Tibial artery (tissue), 4 donors: ENCODE data around the gene CRYGS.
A peak's percentile ranks its signal among the peaks of the same experiment; 100 is the strongest.
"Not testable (repeated sequence)": the region's sequence is repeated elsewhere in the genome, so short reads cannot be mapped to it uniquely, and the experiment has no call there.

Experiments
- DNase-seq, 2 donors: peaks; one replicate each; pipeline ENCODE4 v3.0.0-alpha.2; 2019
- H3K27ac ChIP-seq, 2 donors: fragments of 200-600 bp; sonication (generic) in 1 of 2; 1 replicate in 1 of 2; 2 replicates in 1 of 2; pipeline ENCODE4 v1.5.1; 2018 to 2019; ENCODE audit warnings: mild to moderate bottlenecking in 1 of 2
- H3K27me3 ChIP-seq, 2 donors: fragments of 200-600 bp; sonication (generic) in 1 of 2; one replicate each; pipeline versions ENCODE4 v1.5.1 to v1.6.0; 2016 to 2019
- H3K36me3 ChIP-seq, 3 donors: fragments of 200-600 bp; sonication (generic) in 2 of 3; one replicate each; pipeline ENCODE4 v1.5.1; 2016 to 2019; ENCODE audit warnings: mild to moderate bottlenecking in 2 of 3
- H3K4me1 ChIP-seq, 4 donors: fragments of 200-600 bp; sonication (generic) in 2 of 4; 1 replicate in 3 of 4; 2 replicates in 1 of 4; pipeline ENCODE4 v1.5.1; 2016 to 2019
- H3K4me3 ChIP-seq, 2 donors: fragments of 200-600 bp; sonication (generic) in 1 of 2; 1 replicate in 1 of 2; 2 replicates in 1 of 2; pipeline ENCODE4 v1.5.1; 2018 to 2019; ENCODE audit warnings: mild to moderate bottlenecking in 2 of 2
- H3K9me3 ChIP-seq, 3 donors: fragments of 200-600 bp; sonication (generic) in 1 of 3; one replicate each; pipeline ENCODE4 v1.5.1; 2016 to 2019
- CTCF ChIP-seq, 2 experiments: fragments of 200-600 bp in 1 of 2; fragments of 450-650 bp in 1 of 2; IDR thresholded peaks; one replicate each; pipeline ENCODE4 v1.5.1; 2017 to 2019; ENCODE audit warnings: antibody characterized with exemption in 2 of 2, mild to moderate bottlenecking in 1 of 2, moderate library complexity in 1 of 2
- intact Hi-C: fragments of 100-400 bp; cut with DNase I; formaldehyde crosslinking; loops from one replicate; pipeline ENCODE4 v1.15.0; 2023; ENCODE audit warnings: low total_unique reads

CRYGS gene

GRCh38 chr3:186506191-186506739 lies 37.9 kb downstream of the CRYGS start:
- H3K27me3 ChIP-seq: no peaks in the 10 kb centered on the region
- H3K36me3 ChIP-seq: no peaks in the 10 kb centered on the region
- H3K27ac ChIP-seq: no peak overlapping the region
- no peak for TF ChIP-seq CTCF (IDR thresholded peaks at IDR 0.05)
- H3K4me3 ChIP-seq: no peak overlapping the region
- H3K4me1 ChIP-seq: peaks cover 0 to 17% (median 3%) of the 10 kb centered on the region in 4 donors
- DNase-seq: no peak
- intact Hi-C loops: loop anchor here (10.0 kb wide), 1 partner anchor 151 kb away; no protein-coding TSS in a partner anchor
- H3K9me3 ChIP-seq: no peaks in the 10 kb centered on the region

GRCh38 chr3:186502966-186503712 lies 41.0 kb downstream of the CRYGS start:
- Histone ChIP-seq H3K27ac (no peak overlapping the region), H3K4me1 (peaks cover 0 to 17% (median 3%) of the 10 kb centered on the region in 4 donors), H3K9me3 (no peaks in the 10 kb centered on the region), H3K36me3 (no peaks in the 10 kb centered on the region), H3K27me3 (no peaks in the 10 kb centered on the region), H3K4me3 (peak overlapping the region; percentile 9 to 27)
- no peak for TF ChIP-seq CTCF (IDR thresholded peaks at IDR 0.05)
- no peak for DNase-seq
- intact Hi-C loops: loop anchor here (10.0 kb wide), 1 partner anchor 148 kb away; no protein-coding TSS in a partner anchor

GRCh38 chr3:186502138-186502948 lies 41.8 kb downstream of the CRYGS start:
- DNase-seq: no peak
- Histone ChIP-seq H3K27me3 (no peaks in the 10 kb centered on the region), H3K4me1 (peaks cover 0 to 17% (median 3%) of the 10 kb centered on the region in 4 donors), H3K9me3 (no peaks in the 10 kb centered on the region), H3K4me3 (peak overlapping the region; percentile 9 to 27), H3K36me3 (no peaks in the 10 kb centered on the region), H3K27ac (no peak overlapping the region)
- TF ChIP-seq CTCF (IDR thresholded peaks at IDR 0.05): no peak
- intact Hi-C loops: loop anchor here (10.0 kb wide), 1 partner anchor 148 kb away; no protein-coding TSS in a partner anchor

DNA sequence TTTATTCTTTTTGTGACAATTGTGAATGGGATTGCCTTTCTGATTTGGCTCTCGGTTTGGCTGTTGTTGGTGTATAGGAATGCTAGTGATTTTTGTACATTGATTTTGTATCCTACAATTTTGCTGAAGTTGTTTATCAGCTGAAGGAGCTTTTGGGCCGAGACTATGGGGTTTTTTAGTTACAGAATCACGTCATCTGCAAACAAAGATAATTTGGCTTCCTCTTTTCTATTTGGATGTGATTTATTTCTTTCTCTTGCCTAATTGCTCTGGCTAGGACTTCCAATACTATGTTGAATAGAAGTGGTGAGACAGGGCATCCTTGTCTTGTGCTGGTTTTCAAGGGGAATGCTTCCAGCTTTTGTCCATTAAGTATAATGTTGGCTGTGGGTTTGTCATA lies 44.2 kb downstream of the CRYGS start:
- H3K9me3 ChIP-seq, H3K4me3 ChIP-seq, H3K36me3 ChIP-seq, H3K27me3 ChIP-seq, H3K27ac ChIP-seq, DNase-seq: not testable (repeated sequence)
- peaks cover 0 to 38% (median 8%) of the 10 kb centered on the region in 4 donors for H3K4me1 ChIP-seq
- intact Hi-C loops: loop anchor here (10.0 kb wide), 2 partner anchors 75 to 145 kb away; no protein-coding TSS in a partner anchor

- peaks cover 0 to 47% (median 18%) of the 10 kb centered on the region in 4 donors for H3K4me1 ChIP-seq
- H3K27me3 ChIP-seq, H3K4me3 ChIP-seq, H3K27ac ChIP-seq, H3K9me3 ChIP-seq, DNase-seq, H3K36me3 ChIP-seq: not testable (repeated sequence)
- intact Hi-C loops: loop anchor here (10.0 kb wide), 1 partner anchor 73 kb away; no protein-coding TSS in a partner anchor
Observed at GRCh38 chr3:186498022-186498421, 46.2 kb downstream of the CRYGS start.

DNA sequence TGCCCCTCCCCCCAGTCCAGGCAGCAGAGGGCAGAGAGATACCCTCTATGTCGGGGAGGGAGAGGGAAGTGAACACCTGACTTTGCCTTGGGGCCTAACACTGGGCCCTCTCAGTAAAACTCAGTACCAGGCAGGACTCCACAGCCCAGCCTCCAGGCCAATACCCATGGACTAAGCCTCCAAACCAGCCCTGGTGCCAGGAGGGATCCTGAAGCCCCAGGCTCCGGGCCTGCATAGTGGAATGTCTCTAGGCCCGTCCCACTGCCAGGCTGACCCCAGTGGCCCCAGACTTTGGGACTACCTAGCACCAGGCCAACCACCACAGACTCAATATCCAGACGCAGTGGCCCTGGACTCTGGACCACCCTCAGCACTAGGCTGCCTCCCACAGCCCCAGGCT lies 46.6 kb downstream of the CRYGS start:
- Histone ChIP-seq H3K4me1 (peaks cover 0 to 47% (median 22%) of the 10 kb centered on the region in 4 donors), H3K4me3 (no peak overlapping the region), H3K36me3 (no peaks in the 10 kb centered on the region), H3K27ac (no peak overlapping the region), H3K27me3 (no peaks in the 10 kb centered on the region), H3K9me3 (no peaks in the 10 kb centered on the region)
- no peak for TF ChIP-seq CTCF (IDR thresholded peaks at IDR 0.05)
- intact Hi-C loops: loop anchor here (10.0 kb wide), 1 partner anchor 73 kb away; no protein-coding TSS in a partner anchor
- no peak for DNase-seq
